Right lobe of liver (tissue), 4 donors: Measurements from ENCODE around the gene CACNA1D.

ENCODE experiments used
- CTCF ChIP-seq, 4 donors: fragments of 200-600 bp in 3 of 4; fragments of 450-650 bp in 1 of 4; IDR thresholded peaks; one replicate each; pipeline versions ENCODE4 v1.5.1 to v1.8.0; 2016 to 2022; ENCODE audit warnings: antibody characterized with exemption in 4 of 4, mild to moderate bottlenecking in 2 of 4
- POLR2A ChIP-seq: fragments of 450-650 bp; IDR thresholded peaks from one replicate; pipeline ENCODE4 v1.6.1; 2017; ENCODE audit warnings: antibody characterized with exemption, mild to moderate bottlenecking
- donor health status: DM: no; HTN: no; CAD: no.
- donor health status: DM: no; HTN: no; CAD: no.
- donor health status: DM: no; HTN: yes; CAD: no.

GRCh38 chr3:53536282-53536681 is 41.9 kb downstream of the CACNA1D start:
- TF ChIP-seq CTCF (IDR thresholded peaks at IDR 0.05) (no peak), POLR2A (no peak)
